Ovary (tissue), 3 donors: ENCODE results near the gene TRMT1.

ENCODE experiments used
- POLR2A ChIP-seq: fragments of 450-650 bp; IDR thresholded peaks from one replicate; pipeline ENCODE4 v1.6.1; 2017; ENCODE audit warnings: antibody characterized with exemption, mild to moderate bottlenecking, moderate library complexity
- TF ChIP-seq, protein P1 (sequence below), 3 donors: fragments of 450-650 bp in 2 of 3; fragments of 200-600 bp in 1 of 3; IDR thresholded peaks; one replicate each; pipeline versions ENCODE4 v1.5.1 to v1.8.0; 2016 to 2022; ENCODE audit warnings: antibody characterized with exemption in 3 of 3, mild to moderate bottlenecking in 1 of 3
- donor health status: DM: no; HTN: no; CAD: no.

DNA sequence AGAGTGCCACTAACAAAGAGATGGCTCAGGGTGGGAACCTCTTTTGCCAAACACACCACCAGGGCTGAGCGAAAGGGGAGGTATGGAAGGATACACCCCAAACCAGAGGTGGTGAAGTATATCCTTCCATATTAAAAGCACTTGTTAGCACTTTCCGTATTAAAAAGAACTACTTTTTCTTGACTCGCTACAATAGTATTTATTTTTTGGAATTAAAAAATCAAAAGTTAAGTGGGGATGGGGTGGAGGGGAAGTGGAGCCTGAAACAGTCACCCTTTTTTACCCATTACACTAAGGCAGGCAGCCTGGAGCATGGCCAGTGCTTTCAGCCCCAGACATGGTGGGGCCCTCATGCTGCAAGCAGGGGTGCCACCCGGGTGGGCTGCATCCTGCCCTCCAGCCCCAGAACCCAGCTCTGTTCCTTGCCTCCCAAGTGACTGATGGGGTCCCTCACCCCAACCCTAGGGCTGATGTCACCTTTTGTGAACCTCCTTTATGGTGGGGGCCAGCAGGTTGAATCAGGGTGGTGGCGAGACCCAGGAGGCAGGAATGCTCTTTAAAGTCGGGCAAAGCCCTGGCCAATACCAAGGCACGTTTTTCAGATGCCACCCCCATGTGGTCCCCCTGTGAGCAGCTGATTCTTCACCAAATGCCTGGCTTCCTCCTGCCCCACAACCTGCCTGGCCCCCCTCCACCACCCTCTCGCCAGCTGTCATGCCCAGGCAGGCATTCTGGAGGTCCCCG lies 44.9 kb downstream of the TRMT1 start:
- TF ChIP-seq, protein P1, sequence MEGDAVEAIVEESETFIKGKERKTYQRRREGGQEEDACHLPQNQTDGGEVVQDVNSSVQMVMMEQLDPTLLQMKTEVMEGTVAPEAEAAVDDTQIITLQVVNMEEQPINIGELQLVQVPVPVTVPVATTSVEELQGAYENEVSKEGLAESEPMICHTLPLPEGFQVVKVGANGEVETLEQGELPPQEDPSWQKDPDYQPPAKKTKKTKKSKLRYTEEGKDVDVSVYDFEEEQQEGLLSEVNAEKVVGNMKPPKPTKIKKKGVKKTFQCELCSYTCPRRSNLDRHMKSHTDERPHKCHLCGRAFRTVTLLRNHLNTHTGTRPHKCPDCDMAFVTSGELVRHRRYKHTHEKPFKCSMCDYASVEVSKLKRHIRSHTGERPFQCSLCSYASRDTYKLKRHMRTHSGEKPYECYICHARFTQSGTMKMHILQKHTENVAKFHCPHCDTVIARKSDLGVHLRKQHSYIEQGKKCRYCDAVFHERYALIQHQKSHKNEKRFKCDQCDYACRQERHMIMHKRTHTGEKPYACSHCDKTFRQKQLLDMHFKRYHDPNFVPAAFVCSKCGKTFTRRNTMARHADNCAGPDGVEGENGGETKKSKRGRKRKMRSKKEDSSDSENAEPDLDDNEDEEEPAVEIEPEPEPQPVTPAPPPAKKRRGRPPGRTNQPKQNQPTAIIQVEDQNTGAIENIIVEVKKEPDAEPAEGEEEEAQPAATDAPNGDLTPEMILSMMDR (IDR thresholded peaks at IDR 0.05), result no peak
- TF ChIP-seq POLR2A, result no peak
